Naive thymus-derived CD4-positive, alpha-beta T cell (primary cell): ENCODE results near the gene HERC6. TPM values are rescaled to one million over a fixed set of nuclear protein-coding genes. Genes with fewer than 3 reads are reported as not detected.

Experiments used
- ATAC-seq: fragments of 150-1000 bp; cut with Tn5 transposase; 2 replicates; pipeline ENCODE4 v1.10.0; 2021; ENCODE audit warnings: mild to moderate bottlenecking, moderate library complexity
- CTCF ChIA-PET: fragments of 350-600 bp; sonication (Branson Sonifier 250); formaldehyde crosslinking; loops from one replicate; lab custom pipeline; 2021; ENCODE audit warnings: antibody characterized with exemption; lab: Charles Lee
- POLR2A ChIA-PET: fragments of 350-600 bp; sonication (Branson Sonifier 250); formaldehyde crosslinking; loops from one replicate; lab custom pipeline; 2021; ENCODE audit warnings: antibody characterized with exemption, inconsistent platforms; lab: Charles Lee
- DNase-seq, 9 donors: peaks; one replicate each; pipeline versions ENCODE4 v3.0.0 to v3.0.0-alpha.2; 2020 to 2022; ENCODE audit warnings: mixed read lengths in 1 of 9
- H3K27ac ChIP-seq: one replicate; pipeline ENCODE4 v1.7.0; 2013; ENCODE audit warnings: mild to moderate bottlenecking, low read depth, low read length, moderate library complexity
- H3K27me3 ChIP-seq, 2 donors: one replicate each; pipeline ENCODE4 v1.7.0; 2013; ENCODE audit warnings: low read length in 2 of 2, mild to moderate bottlenecking in 2 of 2, moderate library complexity in 2 of 2; ENCODE audit not compliant: control insufficient read depth in 2 of 2, insufficient read depth in 2 of 2
- H3K36me3 ChIP-seq, 3 experiments: 1 replicate in 2 of 3; 2 replicates in 1 of 3; pipeline ENCODE4 v1.7.0; 2013; ENCODE audit warnings: low read length in 3 of 3, mild to moderate bottlenecking in 3 of 3, moderate library complexity in 1 of 3; ENCODE audit not compliant: insufficient read depth in 3 of 3, control insufficient read depth in 2 of 3
- H3K4me1 ChIP-seq, 2 donors: one replicate each; pipeline ENCODE4 v1.7.0; 2013; ENCODE audit warnings: low read length in 2 of 2, mild to moderate bottlenecking in 2 of 2, moderate library complexity in 1 of 2; ENCODE audit not compliant: control insufficient read depth in 2 of 2, insufficient read depth in 2 of 2
- H3K4me3 ChIP-seq: 2 replicates; pipeline ENCODE4 v1.7.0; 2013; ENCODE audit warnings: mild to moderate bottlenecking, low read length
- H3K9me3 ChIP-seq, 3 experiments: 1 replicate in 2 of 3; 2 replicates in 1 of 3; pipeline ENCODE4 v1.7.0; 2013; ENCODE audit warnings: low read length in 3 of 3; ENCODE audit not compliant: control insufficient read depth in 2 of 3
- H3K27ac Mint-ChIP-seq, 9 donors: one replicate each; pipeline ENCODE4 v1.8.0; 2020 to 2022; ENCODE audit warnings: mixed read lengths in 9 of 9, mild to moderate bottlenecking in 8 of 9, moderate library complexity in 5 of 9, inconsistent platforms in 2 of 9
- H3K27me3 Mint-ChIP-seq, 5 donors: one replicate each; pipeline ENCODE4 v1.8.0; 2021 to 2022; ENCODE audit warnings: mixed read lengths in 5 of 5, mild to moderate bottlenecking in 1 of 5
- H3K36me3 Mint-ChIP-seq, 5 donors: one replicate each; pipeline ENCODE4 v1.8.0; 2020 to 2022; ENCODE audit warnings: mixed read lengths in 5 of 5, mild to moderate bottlenecking in 3 of 5, inconsistent platforms in 1 of 5
- H3K4me1 Mint-ChIP-seq, 7 donors: one replicate each; pipeline ENCODE4 v1.8.0; 2020 to 2022; ENCODE audit warnings: mixed read lengths in 7 of 7, mild to moderate bottlenecking in 3 of 7, inconsistent platforms in 1 of 7
- H3K4me3 Mint-ChIP-seq, 10 donors: one replicate each; pipeline ENCODE4 v1.8.0; 2020 to 2022; ENCODE audit warnings: mild to moderate bottlenecking in 10 of 10, mixed read lengths in 10 of 10, moderate library complexity in 6 of 10, inconsistent platforms in 2 of 10
- H3K9me3 Mint-ChIP-seq, 11 donors: one replicate each; pipeline ENCODE4 v1.8.0; 2020 to 2022; ENCODE audit warnings: mixed read lengths in 11 of 11, mild to moderate bottlenecking in 4 of 11, inconsistent platforms in 1 of 11, moderate library complexity in 1 of 11
- intact Hi-C, 2 donors: fragments of 100-400 bp; cut with micrococcal nuclease; formaldehyde crosslinking; loops; one replicate each; pipeline ENCODE4 v1.15.1; 2023
- polyA plus RNA-seq, 2 donors: library from polyadenylated mRNA; unstranded; fragments of 300-500 nt; fragmentation: Illumina TruSeq; gene quantifications; one replicate each; pipeline ENCODE4 v1.2.3, GENCODE V29; 2021
- total RNA-seq, 6 experiments: library from RNA in 5 of 6; stranded (reverse) in 5 of 6; gene quantifications; 1 replicate in 5 of 6; 2 replicates in 1 of 6; pipeline ENCODE4 v1.2.3 and lab custom pipeline; 2021 to 2026

The HERC6 gene
- total and polyA plus RNA-seq, 7 experiments from 2014 or later: 12.6 to 43.5 (median 20.0) TPM

DNA sequence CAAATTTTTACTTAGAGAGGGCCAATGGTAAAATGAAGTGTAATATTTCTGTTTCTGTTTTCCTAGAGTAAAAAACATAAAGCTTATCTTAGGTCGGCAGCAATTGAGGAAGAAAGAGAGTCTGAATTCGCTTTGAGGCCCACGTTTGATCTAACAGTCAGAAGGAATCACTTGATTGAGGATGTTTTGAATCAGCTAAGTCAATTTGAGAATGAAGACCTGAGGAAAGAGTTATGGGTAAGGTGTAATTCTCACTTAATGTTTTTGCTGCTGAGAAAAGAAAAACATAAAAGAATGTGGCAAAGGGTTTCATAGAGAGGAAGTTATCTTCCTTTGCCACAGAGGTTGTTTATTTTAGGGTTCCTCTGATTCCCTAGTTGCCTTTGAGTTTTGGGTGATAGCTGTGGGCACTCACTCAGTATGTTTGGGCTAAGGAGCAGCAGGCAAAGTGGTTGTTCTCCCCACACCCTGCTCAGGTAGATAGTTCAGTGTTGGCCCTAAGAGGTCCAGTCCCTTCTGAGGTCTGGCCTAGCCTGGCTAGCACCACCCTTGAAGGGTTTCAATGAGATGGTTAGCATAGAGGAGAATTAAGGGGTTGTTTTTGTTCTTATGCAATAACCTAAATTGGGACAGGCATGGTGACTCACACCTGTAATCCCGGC lies 110.6 kb downstream of the HERC6 start:
- no peaks in the 10 kb centered on the region for H3K27me3 ChIP-seq
- CTCF ChIA-PET: interaction anchor here (0.9 kb wide), 1 partner anchor 270 kb away, joined by 3 read pairs; no protein-coding TSS in a partner anchor
- intact Hi-C loops: no loop called here
- Mint-ChIP-seq H3K4me3 (peak overlapping the region in 4 of 10 donors; percentile 4 to 46 (median 22)), H3K4me1 (peaks cover 5 to 20% (median 14%) of the 10 kb centered on the region in 7 donors), H3K36me3 (peaks cover 11 to 38% (median 27%) of the 10 kb centered on the region in 5 donors), H3K27ac (peak overlapping the region; percentile 51 to 83 (median 64)), H3K9me3 (no peaks in the 10 kb centered on the region), H3K27me3 (no peaks in the 10 kb centered on the region)
- POLR2A ChIA-PET: no interaction called here
- H3K27ac ChIP-seq: peak overlapping the region; percentile 13
- H3K4me3 ChIP-seq: no peak overlapping the region
- H3K9me3 ChIP-seq: no peaks in the 10 kb centered on the region
- peaks cover 10 to 11% of the 10 kb centered on the region in 2 donors for H3K4me1 ChIP-seq
- ATAC-seq (no peak), DNase-seq (peak in 3 of 9 donors; percentile 6 to 15 (median 9))
- peaks cover 0 to 11% (median 0%) of the 10 kb centered on the region in 3 experiments for H3K36me3 ChIP-seq

Other genes starting within 250 kb of the HERC6 start
- under 1 TPM in 3 of 5 experiments, not detected in 2; 0.27 to 0.67 (median 0.65) TPM for gene ABCG2, start 220.2 kb upstream of the HERC6 start, total RNA-seq
- under 1 TPM in 1 of 2 donors, not detected in 1; 0.26 TPM for gene ABCG2, start 220.2 kb upstream of the HERC6 start, polyA plus RNA-seq
- 10 to 100 TPM; 72.1 to 92.7 (median 91.9) TPM for gene PPM1K, start 94.3 kb upstream of the HERC6 start, total RNA-seq
- gene PPM1K, start 94.3 kb upstream of the HERC6 start, polyA plus RNA-seq: 10 to 100 TPM; 64.3 to 91.0 TPM
- gene HERC5, start 78.3 kb downstream of the HERC6 start, total RNA-seq: 10 to 100 TPM; 11.8 to 52.5 (median 14.1) TPM
- gene HERC5, start 78.3 kb downstream of the HERC6 start, polyA plus RNA-seq: 1 to 10 TPM; 8.2 to 9.1 TPM
- gene PYURF, start 144.9 kb downstream of the HERC6 start, total RNA-seq: 10 to 100 TPM; 33.0 to 57.7 (median 47.4) TPM
- gene PYURF, start 144.9 kb downstream of the HERC6 start, polyA plus RNA-seq: 100 to 1,000 TPM; 219 to 270 TPM
- 100 to 1,000 TPM in 4 of 5 experiments, 10 to 100 TPM in 1; 38.1 to 130 (median 104) TPM for gene HERC3, start 213.6 kb downstream of the HERC6 start, total RNA-seq
- 10 to 100 TPM; 42.7 to 65.8 TPM for gene HERC3, start 213.6 kb downstream of the HERC6 start, polyA plus RNA-seq